ENCODE measurements around the gene PACSIN2. TPM values are rescaled to one million over a fixed set of nuclear protein-coding genes. Genes with fewer than 3 reads are reported as not detected.

The PACSIN2 gene
- total and polyA plus RNA-seq, 10 of the 15 experiments (the other 5 are each of a cell fraction or from before 2014, with no cell fraction given), result 0.93 to 78.7 (median 46.8) TPM

DNA sequence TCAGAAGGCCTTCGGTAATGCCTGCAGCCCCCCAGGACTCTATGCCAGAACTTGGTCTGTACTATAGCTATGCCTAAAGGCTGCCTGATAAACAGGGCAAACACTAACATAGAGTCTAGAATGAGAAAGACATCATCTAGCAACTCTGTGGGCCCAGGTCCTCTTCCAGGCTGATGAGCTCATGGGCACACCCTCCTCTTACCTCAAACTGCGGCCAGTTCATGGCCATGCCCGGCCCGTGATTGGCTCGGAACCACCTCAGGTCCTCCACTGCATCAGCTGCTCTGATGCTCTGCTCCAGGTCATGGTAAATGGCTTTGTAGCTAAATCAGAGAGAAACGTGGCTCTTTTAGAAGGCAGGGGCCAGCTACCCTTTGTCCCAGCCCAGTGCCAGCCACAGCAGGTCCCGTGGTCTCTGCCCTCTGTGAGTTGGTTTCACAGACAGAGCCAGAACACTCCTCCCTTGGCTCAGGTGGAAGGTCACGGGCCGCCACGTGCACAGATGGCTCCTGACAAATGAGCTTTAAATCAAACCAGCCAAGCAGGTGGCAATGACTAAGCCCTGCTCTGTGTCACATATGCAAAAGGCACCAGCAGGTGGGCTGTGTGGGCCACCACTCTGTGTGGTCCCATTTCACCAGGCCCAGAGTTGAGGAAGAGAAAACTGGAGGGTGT, 132.8 kb downstream of the PACSIN2 start:
- POLR2A ChIA-PET, result interaction anchor here (0.5 to 0.6 kb wide), 2 partner anchors 37 to 39 kb away, joined by 3 to 6 read pairs; no protein-coding TSS in a partner anchor
- H3K4me2 ChIP-seq (ENCODE audit: control insufficient read depth, insufficient read depth), result no peak overlapping the region
- peak; percentile 27; the same call in 1 of the 3 replicates for ATAC-seq
- TF ChIP-seq ASH2L (IDR thresholded peaks at IDR 0.05; ENCODE audit: borderline replicate concordance, low read depth) (no peak), KLF5 (IDR thresholded peaks at IDR 0.05; ENCODE audit: partially characterized antibody) (no peak), ZNF622 (IDR thresholded peaks at IDR 0.05) (no peak), KDM1A (IDR thresholded peaks at IDR 0.05; ENCODE audit: borderline replicate concordance) (no peak), GATAD2B (conservative IDR thresholded peaks at IDR 0.05; ENCODE audit: low read depth) (no peak), EED (IDR thresholded peaks at IDR 0.05; ENCODE audit: low read depth) (no peak), MEF2A (IDR thresholded peaks at IDR 0.05; ENCODE audit: insufficient read depth, low read depth, low read length) (no peak), ZNF24 (IDR thresholded peaks at IDR 0.05) (no peak), RELA (IDR thresholded peaks at IDR 0.05; ENCODE audit: borderline replicate concordance, partially characterized antibody) (no peak), ZZZ3 (IDR thresholded peaks at IDR 0.05; ENCODE audit: control insufficient read depth, insufficient read length, low read depth) (no peak), RB1 (IDR thresholded peaks at IDR 0.05; ENCODE audit: borderline replicate concordance) (no peak), STAT1 (conservative IDR thresholded peaks at IDR 0.05) (no peak), YBX1 (IDR thresholded peaks at IDR 0.05) (no peak)
- TF ChIP-seq, protein P1, sequence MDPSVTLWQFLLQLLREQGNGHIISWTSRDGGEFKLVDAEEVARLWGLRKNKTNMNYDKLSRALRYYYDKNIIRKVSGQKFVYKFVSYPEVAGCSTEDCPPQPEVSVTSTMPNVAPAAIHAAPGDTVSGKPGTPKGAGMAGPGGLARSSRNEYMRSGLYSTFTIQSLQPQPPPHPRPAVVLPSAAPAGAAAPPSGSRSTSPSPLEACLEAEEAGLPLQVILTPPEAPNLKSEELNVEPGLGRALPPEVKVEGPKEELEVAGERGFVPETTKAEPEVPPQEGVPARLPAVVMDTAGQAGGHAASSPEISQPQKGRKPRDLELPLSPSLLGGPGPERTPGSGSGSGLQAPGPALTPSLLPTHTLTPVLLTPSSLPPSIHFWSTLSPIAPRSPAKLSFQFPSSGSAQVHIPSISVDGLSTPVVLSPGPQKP (IDR thresholded peaks at IDR 0.05; ENCODE audit: low read depth, low read length), result no peak
- TF ChIP-seq, protein P2, sequence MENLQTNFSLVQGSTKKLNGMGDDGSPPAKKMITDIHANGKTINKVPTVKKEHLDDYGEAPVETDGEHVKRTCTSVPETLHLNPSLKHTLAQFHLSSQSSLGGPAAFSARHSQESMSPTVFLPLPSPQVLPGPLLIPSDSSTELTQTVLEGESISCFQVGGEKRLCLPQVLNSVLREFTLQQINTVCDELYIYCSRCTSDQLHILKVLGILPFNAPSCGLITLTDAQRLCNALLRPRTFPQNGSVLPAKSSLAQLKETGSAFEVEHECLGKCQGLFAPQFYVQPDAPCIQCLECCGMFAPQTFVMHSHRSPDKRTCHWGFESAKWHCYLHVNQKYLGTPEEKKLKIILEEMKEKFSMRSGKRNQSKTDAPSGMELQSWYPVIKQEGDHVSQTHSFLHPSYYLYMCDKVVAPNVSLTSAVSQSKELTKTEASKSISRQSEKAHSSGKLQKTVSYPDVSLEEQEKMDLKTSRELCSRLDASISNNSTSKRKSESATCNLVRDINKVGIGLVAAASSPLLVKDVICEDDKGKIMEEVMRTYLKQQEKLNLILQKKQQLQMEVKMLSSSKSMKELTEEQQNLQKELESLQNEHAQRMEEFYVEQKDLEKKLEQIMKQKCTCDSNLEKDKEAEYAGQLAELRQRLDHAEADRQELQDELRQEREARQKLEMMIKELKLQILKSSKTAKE (IDR thresholded peaks at IDR 0.05; ENCODE audit: low read depth, poor library complexity, severe bottlenecking), result no peak
- TF ChIP-seq, protein P3, sequence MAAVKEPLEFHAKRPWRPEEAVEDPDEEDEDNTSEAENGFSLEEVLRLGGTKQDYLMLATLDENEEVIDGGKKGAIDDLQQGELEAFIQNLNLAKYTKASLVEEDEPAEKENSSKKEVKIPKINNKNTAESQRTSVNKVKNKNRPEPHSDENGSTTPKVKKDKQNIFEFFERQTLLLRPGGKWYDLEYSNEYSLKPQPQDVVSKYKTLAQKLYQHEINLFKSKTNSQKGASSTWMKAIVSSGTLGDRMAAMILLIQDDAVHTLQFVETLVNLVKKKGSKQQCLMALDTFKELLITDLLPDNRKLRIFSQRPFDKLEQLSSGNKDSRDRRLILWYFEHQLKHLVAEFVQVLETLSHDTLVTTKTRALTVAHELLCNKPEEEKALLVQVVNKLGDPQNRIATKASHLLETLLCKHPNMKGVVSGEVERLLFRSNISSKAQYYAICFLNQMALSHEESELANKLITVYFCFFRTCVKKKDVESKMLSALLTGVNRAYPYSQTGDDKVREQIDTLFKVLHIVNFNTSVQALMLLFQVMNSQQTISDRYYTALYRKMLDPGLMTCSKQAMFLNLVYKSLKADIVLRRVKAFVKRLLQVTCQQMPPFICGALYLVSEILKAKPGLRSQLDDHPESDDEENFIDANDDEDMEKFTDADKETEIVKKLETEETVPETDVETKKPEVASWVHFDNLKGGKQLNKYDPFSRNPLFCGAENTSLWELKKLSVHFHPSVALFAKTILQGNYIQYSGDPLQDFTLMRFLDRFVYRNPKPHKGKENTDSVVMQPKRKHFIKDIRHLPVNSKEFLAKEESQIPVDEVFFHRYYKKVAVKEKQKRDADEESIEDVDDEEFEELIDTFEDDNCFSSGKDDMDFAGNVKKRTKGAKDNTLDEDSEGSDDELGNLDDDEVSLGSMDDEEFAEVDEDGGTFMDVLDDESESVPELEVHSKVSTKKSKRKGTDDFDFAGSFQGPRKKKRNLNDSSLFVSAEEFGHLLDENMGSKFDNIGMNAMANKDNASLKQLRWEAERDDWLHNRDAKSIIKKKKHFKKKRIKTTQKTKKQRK (IDR thresholded peaks at IDR 0.05; ENCODE audit: low read depth, low read length), result no peak

More for the DNA sequence above, 132.8 kb downstream of the PACSIN2 start:
- peaks cover 37 to 51% of the 10 kb centered on the region in 2 experiments for H3K36me3 ChIP-seq (ENCODE audit: control insufficient read depth in 2 of 2, insufficient read depth in 2 of 2, low read length in 1 of 2)
- no TSS peak for BruUV-seq (replicated peaks)
- intact Hi-C loops (cut with micrococcal nuclease; ENCODE audit: unreplicated experiment) (no loop called here), in situ Hi-C loops (cut with MboI) (no loop called here)
- H3K9ac ChIP-seq (ENCODE audit: control insufficient read depth, insufficient read depth, low read length), result no peak overlapping the region
- no peaks in the 10 kb centered on the region for H3K4me1 ChIP-seq (ENCODE audit: control insufficient read depth, insufficient read depth, low read length)
- no peaks in the 10 kb centered on the region for H4K20me1 ChIP-seq (ENCODE audit: control insufficient read depth, insufficient read depth)
- no peaks in the 10 kb centered on the region for H3K79me2 ChIP-seq (ENCODE audit: control insufficient read depth, insufficient read depth, low read length)
- DNase-seq (ENCODE audit: low read depth, low spot score) (no peak), FAIRE-seq (no peak)
- H3K27ac ChIP-seq (ENCODE audit: control insufficient read depth, insufficient read depth), result no peak overlapping the region
- H3K4me3 ChIP-seq, result no peak overlapping the region
- RAD21 ChIA-PET (ENCODE audit: unreplicated experiment), result interaction anchor here (0.6 to 2.5 kb wide), 4 partner anchors 14 to 171 kb away, joined by 3 to 8 read pairs (median 3); no protein-coding TSS in a partner anchor
- SMC1A ChIA-PET (ENCODE audit: uncharacterized antibody, unreplicated experiment), result interaction anchor here (1.8 kb wide), 1 partner anchor 14 kb away, joined by 6 read pairs; no protein-coding TSS in a partner anchor
- WGBS (ENCODE audit: insufficient coverage, insufficient replicate concordance, low lambda C conversion rate, missing lambda C conversion rate), result 72% methylated on average over 10 of the region's 10 CpGs
- no peak overlapping the region for H2AFZ ChIP-seq (ENCODE audit: control insufficient read depth, low read depth, low read length)
- CTCF ChIA-PET, result interaction anchor here (1.1 to 1.6 kb wide), 4 partner anchors 11 to 152 kb away, joined by 3 to 8 read pairs (median 3); no protein-coding TSS in a partner anchor
- H3K9me3 ChIP-seq (replicated peaks; ENCODE audit: control insufficient read depth, insufficient read depth, low read length), result no peaks in the 10 kb centered on the region
- H3K27me3 ChIP-seq (replicated peaks in 1 of 2; ENCODE audit: control insufficient read depth in 2 of 2, insufficient read depth in 2 of 2, low read length in 1 of 2), result no peaks in the 10 kb centered on the region

Measured in GM12878 (cell line).